ENCODE measurements around the gene ZMYM1. TPM values are rescaled to one million over a fixed set of nuclear protein-coding genes. Genes with fewer than 3 reads are reported as not detected.
"Not testable (repeated sequence)": the region's sequence is repeated elsewhere in the genome, so short reads cannot be mapped to it uniquely, and the experiment has no call there.

The ZMYM1 gene
- total RNA-seq, 1 experiment from 2014 or later = 39.1 TPM

- ATAC-seq (no peak), DNase-seq (ENCODE audit: low read depth, low spot score) (no peak)
- in situ Hi-C loops (cut with HindIII; ENCODE audit: low pct_unique_long_range_greater_than_20kb, low sequenced_read_pairs) = no loop called here
- BruUV-seq (replicated peaks) = no TSS peak
- ChIA-PET POLR2A (interaction anchor here (0.9 kb wide), 1 partner anchor 30 kb away, joined by 4 read pairs; the partner anchor contains the start of gene ZMYM1), CTCF (no interaction called here)
- no peaks in the 10 kb centered on the region for H3K4me1 ChIP-seq (ENCODE audit: control insufficient read depth, insufficient read depth, low read length)
- H3K9me3 ChIP-seq (ENCODE audit: control insufficient read depth, insufficient read depth, low read depth, low read length) = no peaks in the 10 kb centered on the region
- peaks cover 3% of the 10 kb centered on the region; the same call in 1 of the 2 replicates for H3K27me3 ChIP-seq (ENCODE audit: control insufficient read depth, insufficient read depth, low read length)
- H3K27ac ChIP-seq (ENCODE audit: low read length) = no peak overlapping the region
- TF ChIP-seq REST (IDR thresholded peaks at IDR 0.05; ENCODE audit: insufficient read depth in 1 of 2, low read depth in 2 of 2, low read length in 1 of 2) (no peak), POLR2AphosphoS5 (IDR thresholded peaks at IDR 0.05; ENCODE audit: low read depth, low read length) (no peak), CTCF (IDR thresholded peaks at IDR 0.05) (no peak), SIN3A (IDR thresholded peaks at IDR 0.05; ENCODE audit: borderline replicate concordance, insufficient read depth, low read depth, low read length) (no peak), TCF7L2 (IDR thresholded peaks at IDR 0.05; ENCODE audit: low read depth, low read length) (no peak)
- H3K4me3 ChIP-seq (ENCODE audit: low read depth in 2 of 2, low read length in 2 of 2) = no peak overlapping the region
- intact Hi-C loops (cut with micrococcal nuclease; ENCODE audit: unreplicated experiment) = no loop called here
- H3K36me3 ChIP-seq (ENCODE audit: control insufficient read depth, insufficient read depth, low read length) = no peaks in the 10 kb centered on the region
Measured at GRCh38 chr1:35049116-35049515, 30.1 kb upstream of the ZMYM1 start.

- Histone ChIP-seq H3K4me3 (ENCODE audit: low read depth in 2 of 2, low read length in 2 of 2) (no peak overlapping the region), H3K36me3 (ENCODE audit: control insufficient read depth, insufficient read depth, low read length) (no peaks in the 10 kb centered on the region), H3K9me3 (ENCODE audit: control insufficient read depth, insufficient read depth, low read depth, low read length) (no peaks in the 10 kb centered on the region), H3K27ac (ENCODE audit: low read length) (no peak overlapping the region), H3K27me3 (ENCODE audit: control insufficient read depth, insufficient read depth, low read length) (peaks cover 3% of the 10 kb centered on the region; the same call in 1 of the 2 replicates), H3K4me1 (ENCODE audit: control insufficient read depth, insufficient read depth, low read length) (no peaks in the 10 kb centered on the region)
- ATAC-seq (no peak), DNase-seq (ENCODE audit: low read depth, low spot score) (no peak)
- CTCF ChIA-PET = no interaction called here
- intact Hi-C loops (cut with micrococcal nuclease; ENCODE audit: unreplicated experiment) (no loop called here), in situ Hi-C loops (cut with HindIII; ENCODE audit: low pct_unique_long_range_greater_than_20kb, low sequenced_read_pairs) (no loop called here)
- no TSS peak for BruUV-seq (replicated peaks)
- TF ChIP-seq POLR2AphosphoS5 (IDR thresholded peaks at IDR 0.05; ENCODE audit: low read depth, low read length) (no peak), REST (IDR thresholded peaks at IDR 0.05; ENCODE audit: insufficient read depth in 1 of 2, low read depth in 2 of 2, low read length in 1 of 2) (no peak), CTCF (IDR thresholded peaks at IDR 0.05) (no peak), SIN3A (IDR thresholded peaks at IDR 0.05; ENCODE audit: borderline replicate concordance, insufficient read depth, low read depth, low read length) (no peak), TCF7L2 (IDR thresholded peaks at IDR 0.05; ENCODE audit: low read depth, low read length) (no peak)
- POLR2A ChIA-PET = no interaction called here
Measured at GRCh38 chr1:35053433-35053832, 25.8 kb upstream of the ZMYM1 start.

- H3K27me3 ChIP-seq (ENCODE audit: control insufficient read depth, insufficient read depth, low read length); BruUV-seq (replicated peaks); CTCF ChIA-PET; H3K4me1 ChIP-seq (ENCODE audit: control insufficient read depth, insufficient read depth, low read length); DNase-seq (ENCODE audit: low read depth, low spot score); H3K36me3 ChIP-seq (ENCODE audit: control insufficient read depth, insufficient read depth, low read length); H3K27ac ChIP-seq (ENCODE audit: low read length); ATAC-seq; intact Hi-C loops (cut with micrococcal nuclease; ENCODE audit: unreplicated experiment); H3K4me3 ChIP-seq (ENCODE audit: low read depth in 2 of 2, low read length in 2 of 2); POLR2A ChIA-PET; H3K9me3 ChIP-seq (ENCODE audit: control insufficient read depth, insufficient read depth, low read depth, low read length); in situ Hi-C loops (cut with HindIII; ENCODE audit: low pct_unique_long_range_greater_than_20kb, low sequenced_read_pairs): not testable (repeated sequence)
Measured at GRCh38 chr1:35054282-35054681, 24.9 kb upstream of the ZMYM1 start.

GRCh38 chr1:35058321-35058720 is 20.9 kb upstream of the ZMYM1 start:
- H3K27ac ChIP-seq (ENCODE audit: low read length); CTCF ChIA-PET; BruUV-seq (replicated peaks); H3K4me1 ChIP-seq (ENCODE audit: control insufficient read depth, insufficient read depth, low read length); H3K9me3 ChIP-seq (ENCODE audit: control insufficient read depth, insufficient read depth, low read depth, low read length); DNase-seq (ENCODE audit: low read depth, low spot score); H3K4me3 ChIP-seq (ENCODE audit: low read depth in 2 of 2, low read length in 2 of 2); in situ Hi-C loops (cut with HindIII; ENCODE audit: low pct_unique_long_range_greater_than_20kb, low sequenced_read_pairs); POLR2A ChIA-PET; intact Hi-C loops (cut with micrococcal nuclease; ENCODE audit: unreplicated experiment); ATAC-seq; H3K27me3 ChIP-seq (ENCODE audit: control insufficient read depth, insufficient read depth, low read length); H3K36me3 ChIP-seq (ENCODE audit: control insufficient read depth, insufficient read depth, low read length): not testable (repeated sequence)

Measured in Panc1 (cell line).